Caki2 (cell line): Measurements from ENCODE around the gene MS4A4A. TPM values are rescaled to one million over a fixed set of nuclear protein-coding genes. Genes with fewer than 3 reads are reported as not detected.
"Not testable (repeated sequence)": the region's sequence is repeated elsewhere in the genome, so short reads cannot be mapped to it uniquely, and the experiment has no call there.

Source experiments
- DNase-seq: peaks from one replicate; pipeline ENCODE4 v3.0.0-alpha.2; 2015; ENCODE audit warnings: low read depth
- in situ Hi-C: cut with HindIII; loops from 2 replicates; pipeline ENCODE4 v1.10.0; 2016; ENCODE audit warnings: low sequenced_read_pairs, low pct_unique_long_range_greater_than_20kb, mixed read lengths
- total RNA-seq: library from RNA; depleted of rRNA; stranded (reverse); fragments of >200 nt; shearing (Covaris generic); gene quantifications from 2 replicates; pipeline ENCODE4 v1.2.3, GENCODE V29; 2014; ENCODE audit warnings: low replicate concordance; rRNA removed

MS4A4A gene
- total RNA-seq, result not detected in 2 replicates

GRCh38 chr11:60280412-60280811, at the start of gene MS4A4A:
TSS of gene MS4A4A (plus strand) at chr11:60280666. CDS start at chr11:60280676, 10 bp downstream.
- DNase-seq, result no peak
- in situ Hi-C loops, result no loop called here

DNA sequence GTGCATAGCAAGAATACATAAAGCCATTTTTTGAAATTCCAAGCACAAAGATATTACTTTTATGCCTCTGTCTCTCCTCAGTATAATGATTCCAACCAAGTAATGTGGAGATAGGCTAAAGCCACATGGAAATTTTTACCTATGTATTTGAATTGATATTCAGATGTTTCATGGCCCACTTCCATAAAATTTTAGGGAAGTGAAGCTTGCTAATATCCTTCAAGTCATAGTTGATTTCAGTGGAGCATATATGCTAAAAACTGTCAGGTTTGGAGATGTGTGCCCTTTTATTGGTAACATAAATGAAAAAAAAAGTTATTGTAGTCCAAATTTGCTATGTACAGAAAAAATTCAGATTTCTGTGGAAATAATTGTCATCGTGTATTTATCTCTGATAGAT, 49.8 kb upstream of the MS4A4A start:
- DNase-seq, result no peak
- in situ Hi-C loops, result no loop called here

DNA sequence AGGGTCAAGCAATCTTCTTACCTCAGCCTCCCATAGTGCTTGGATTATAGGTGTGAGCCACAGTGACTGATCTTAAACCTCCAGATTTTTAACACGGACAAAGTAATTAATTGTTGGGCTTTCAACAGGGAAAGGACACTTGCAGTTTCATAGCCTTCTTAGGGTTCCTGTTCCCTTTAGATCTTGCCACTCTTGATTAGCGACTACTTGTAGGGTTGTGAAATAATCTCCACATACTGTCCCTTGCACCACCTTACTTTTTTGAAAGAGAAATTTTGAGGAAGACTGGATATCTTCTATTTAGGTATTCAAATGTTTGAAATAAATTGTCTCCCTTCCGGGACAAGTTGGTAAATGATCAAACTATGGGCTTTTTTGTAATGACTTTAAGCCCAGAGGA, 45.1 kb upstream of the MS4A4A start:
- in situ Hi-C loops, result no loop called here
- no peak for DNase-seq

DNA sequence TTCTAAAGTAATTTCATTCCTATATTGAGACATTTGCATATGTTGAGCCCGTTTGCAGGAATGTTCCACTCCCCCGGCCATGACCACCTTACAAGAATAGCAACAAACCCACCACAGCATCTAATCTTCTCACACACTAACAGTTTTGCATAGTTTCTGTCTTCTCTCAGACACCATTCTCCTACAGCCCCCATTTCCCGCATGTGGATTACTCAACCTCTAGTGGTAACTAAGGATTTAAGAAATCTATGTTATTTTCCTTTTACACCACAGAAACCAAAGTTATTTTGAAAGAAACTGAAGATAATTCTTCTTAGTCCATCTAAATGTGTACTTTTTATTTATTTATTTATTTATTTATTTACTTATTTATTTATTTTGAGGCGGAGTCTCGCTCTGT, 39.8 kb upstream of the MS4A4A start:
- in situ Hi-C loops, result no loop called here
- no peak for DNase-seq

DNA sequence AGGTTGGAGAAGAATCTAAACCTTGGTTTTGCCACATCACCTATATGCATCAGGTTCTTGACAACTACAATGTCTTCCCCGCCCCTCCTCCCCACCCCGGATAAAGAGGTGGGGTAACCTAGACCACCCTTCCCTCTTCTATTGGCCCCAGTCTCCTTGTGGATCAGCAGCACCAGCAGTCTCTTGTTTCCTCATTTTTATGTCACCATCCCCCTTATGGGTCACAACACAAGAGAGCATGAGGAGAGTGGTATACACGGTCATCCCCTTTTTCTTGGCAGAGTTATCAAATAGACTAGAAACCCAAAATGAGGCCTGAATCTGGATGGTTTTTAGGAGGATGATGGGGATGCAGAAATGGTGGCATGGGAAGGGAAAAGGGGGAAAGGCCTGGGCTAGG, 38.7 kb upstream of the MS4A4A start:
- in situ Hi-C loops, result no loop called here

GRCh38 chr11:60242740-60243239, 37.7 kb upstream of the MS4A4A start, which contains the start of gene MS4A4E:
TSS of gene MS4A4E (minus strand) at chr11:60243137. CDS start at chr11:60230055, 13,082 bp downstream.
- in situ Hi-C loops, result no loop called here
- DNase-seq, result no peak

More for the DNA sequence above, 38.7 kb upstream of the MS4A4A start:
- no peak for DNase-seq

- in situ Hi-C loops, result no loop called here
- DNase-seq, result no peak
These were observed 28.8 kb upstream of the MS4A4A start for GRCh38 chr11:60251485-60252212.

- DNase-seq, result no peak
- in situ Hi-C loops, result no loop called here
These were observed 28.0 kb upstream of the MS4A4A start for GRCh38 chr11:60252213-60253108.

DNA sequence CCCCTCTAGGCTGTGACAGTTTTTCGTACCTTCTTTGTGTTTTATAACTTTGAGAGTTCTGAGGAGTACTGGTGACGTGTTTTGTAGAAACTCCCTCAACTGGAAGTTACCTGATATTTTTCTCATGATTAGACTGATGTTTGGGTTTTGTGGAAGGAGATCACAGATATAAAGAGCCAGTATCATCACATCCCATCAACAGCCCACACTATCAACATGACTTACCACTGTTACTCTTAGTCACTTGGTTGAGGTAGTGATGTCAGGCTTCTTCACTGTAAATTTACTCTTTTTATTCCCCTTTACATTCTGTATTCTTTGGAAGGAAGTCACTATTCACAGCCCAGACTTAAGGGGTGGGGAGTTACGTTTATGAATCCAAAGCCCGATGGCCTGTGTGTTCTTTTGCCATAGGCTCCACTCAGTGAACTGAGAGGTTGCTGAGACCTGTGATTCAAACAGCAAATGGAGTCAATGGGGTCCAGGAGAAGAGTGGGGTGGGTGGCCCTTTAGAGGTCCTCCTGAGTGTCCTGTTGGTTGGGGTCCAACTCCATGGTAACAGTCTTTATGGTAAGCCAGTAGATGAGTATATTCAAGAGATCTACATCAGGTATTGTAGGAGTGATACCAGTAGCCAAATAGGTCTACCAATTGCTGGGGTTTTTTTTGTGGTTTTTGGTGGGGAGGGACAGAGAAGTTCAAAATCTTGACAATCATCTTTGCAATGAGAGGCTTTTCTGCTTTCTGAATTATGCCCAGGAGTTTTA, 22.3 kb upstream of the MS4A4A start:
- in situ Hi-C loops, result no loop called here
- no peak for DNase-seq

GRCh38 chr11:60261014-60261413, 19.5 kb upstream of the MS4A4A start:
- in situ Hi-C loops, result no loop called here

GRCh38 chr11:60263402-60263801, 17.1 kb upstream of the MS4A4A start:
- DNase-seq, result no peak
- in situ Hi-C loops, result no loop called here

More at GRCh38 chr11:60261014-60261413, 19.5 kb upstream of the MS4A4A start:
- DNase-seq, result no peak

DNA sequence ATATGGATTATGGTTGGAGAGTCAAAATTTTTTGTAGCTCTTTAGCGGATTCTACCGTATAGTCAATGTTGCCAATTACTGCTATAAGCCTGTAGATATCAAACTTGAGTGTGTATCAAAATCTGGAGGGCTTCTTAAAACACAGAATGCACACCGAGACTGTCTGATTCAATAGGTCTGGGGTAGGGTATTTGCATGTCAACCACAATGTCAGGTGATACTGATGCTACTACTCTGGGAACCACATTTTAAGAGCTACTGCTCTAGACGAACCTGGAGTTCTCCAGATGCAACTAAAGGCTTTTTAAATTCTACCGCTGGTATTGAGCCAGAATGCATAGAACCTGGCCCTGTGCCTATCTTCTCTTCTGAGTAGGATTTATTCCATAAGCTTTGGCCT, 15.8 kb upstream of the MS4A4A start:
- in situ Hi-C loops, result no loop called here
- no peak for DNase-seq

DNA sequence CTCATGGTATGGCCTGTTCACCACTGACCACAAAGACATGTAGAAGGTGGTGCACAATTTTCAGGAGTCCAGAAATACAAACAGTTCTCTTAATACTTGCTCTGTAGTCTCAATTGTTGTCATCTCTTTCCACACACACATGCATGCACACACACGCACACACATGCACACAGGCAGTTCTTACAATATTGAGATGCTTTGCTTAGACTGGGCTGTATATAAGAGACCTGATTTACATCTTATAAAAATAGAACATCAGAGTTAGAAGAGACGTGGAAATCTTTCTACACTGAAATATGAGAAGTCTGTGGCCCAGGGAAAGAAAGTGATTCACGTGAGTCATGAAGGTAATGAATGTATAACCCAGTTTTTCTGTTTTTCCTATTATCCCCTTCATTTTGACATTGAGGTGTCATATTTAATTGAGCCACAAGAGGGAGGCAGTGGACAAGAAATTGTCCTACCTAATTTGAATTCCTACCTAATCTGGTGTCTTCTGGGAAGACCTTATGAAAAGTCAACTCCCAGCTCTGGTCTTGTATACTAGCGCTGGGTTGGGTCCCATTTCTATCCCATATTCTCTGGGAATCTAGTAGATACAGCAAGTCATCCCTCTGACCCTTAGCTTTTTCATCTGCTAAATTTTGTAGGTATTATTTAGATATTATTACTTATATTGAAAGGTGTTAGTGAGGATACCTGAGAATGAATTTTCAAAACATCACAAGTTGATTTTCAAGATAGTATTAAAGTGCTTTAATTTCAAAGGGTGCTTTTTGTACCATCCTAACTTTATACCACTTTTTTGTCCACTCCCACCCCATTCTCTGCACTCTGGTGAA, 14.9 kb upstream of the MS4A4A start:
- peak; percentile 72 for DNase-seq
- in situ Hi-C loops, result no loop called here

DNA sequence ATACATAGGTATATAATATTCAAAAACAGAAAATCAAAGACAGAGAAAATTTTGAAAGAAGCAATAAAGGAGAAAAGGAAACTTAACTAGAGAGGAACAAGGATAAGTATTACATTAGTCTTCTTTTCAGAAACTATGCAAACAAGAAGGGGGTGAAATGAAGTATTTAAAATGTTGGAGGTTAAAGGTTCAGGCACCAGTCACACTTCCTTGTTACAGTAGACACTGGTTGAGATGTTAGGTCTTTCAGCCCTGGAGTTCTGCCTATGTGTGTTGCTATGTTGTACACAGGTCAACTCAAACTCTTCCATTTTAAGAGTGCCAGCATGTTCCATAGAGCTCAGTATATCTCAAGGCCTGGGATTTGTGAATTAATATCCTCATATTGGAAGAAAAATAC, 6.0 kb upstream of the MS4A4A start:
- in situ Hi-C loops, result no loop called here
- DNase-seq, result no peak

- in situ Hi-C loops, result no loop called here
- no peak for DNase-seq
These were observed 1.0 kb downstream of the MS4A4A start for GRCh38 chr11:60281485-60281884.

GRCh38 chr11:60282286-60282685, 1.8 kb downstream of the MS4A4A start:
- in situ Hi-C loops, result no loop called here
- no peak for DNase-seq

DNA sequence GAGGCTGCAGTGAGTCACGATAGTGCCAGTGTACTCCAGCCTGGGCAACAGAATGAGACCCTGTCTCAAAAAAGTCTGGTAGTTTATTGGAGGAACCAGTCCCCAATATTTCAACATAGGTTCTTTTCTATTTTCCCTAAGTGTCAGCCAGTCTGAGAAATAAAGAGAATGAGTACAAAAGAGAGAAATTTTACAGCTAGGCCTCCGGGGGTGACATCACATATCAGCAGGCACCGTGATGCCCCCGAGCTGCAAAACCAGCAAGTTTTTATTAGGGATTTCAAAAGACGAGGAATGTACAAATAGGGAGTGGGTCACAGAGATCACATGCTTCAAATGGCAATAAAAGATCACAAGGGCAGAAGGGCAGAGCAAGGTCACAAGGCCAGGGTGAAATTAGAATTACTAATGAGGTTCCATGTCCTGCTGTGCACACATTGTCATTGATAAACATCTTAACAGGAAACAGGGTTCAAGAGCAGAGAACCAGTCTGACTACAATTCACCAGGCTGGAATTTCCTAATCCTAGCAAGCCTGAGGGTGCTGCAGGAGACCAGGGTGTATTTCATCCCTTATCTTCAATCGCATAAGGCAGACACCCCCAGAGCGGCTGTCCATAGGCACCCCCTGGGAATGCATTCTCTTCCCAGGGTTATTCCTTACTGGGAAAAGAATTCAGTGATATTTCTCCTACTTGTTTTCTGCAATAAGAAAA, 5.1 kb downstream of the MS4A4A start:
- DNase-seq, in situ Hi-C loops: not testable (repeated sequence)
